HCT116 (cell line): ENCODE measurements around the gene PANK3. TPM values are rescaled to one million over a fixed set of nuclear protein-coding genes. Genes with fewer than 3 reads are reported as not detected.

Experiments used
- ATAC-seq: fragments of 200-7000 bp; cut with Tn5 transposase; 2 replicates; pipeline ENCODE4 v1.9.1; 2020; ENCODE audit warnings: mild to moderate bottlenecking, moderate library complexity
- BruUV-seq: library from RNA; stranded (reverse); fragments of 400-500 nt; replicated peaks from 2 replicates; lab custom pipeline; 2021; lab: Mats Ljungman, UMichigan
- CTCF ChIA-PET: fragments of 300-600 bp; sonication (Branson Sonifier 250); formaldehyde crosslinking; loops from one replicate; lab custom pipeline; 2021; ENCODE audit warnings: antibody characterized with exemption; lab: Charles Lee
- POLR2A ChIA-PET: fragments of 300-600, 350-600 bp; sonication (Branson Sonifier 250); formaldehyde crosslinking; loops from one replicate; lab custom pipeline; 2021; ENCODE audit warnings: antibody characterized with exemption; lab: Charles Lee
- RAD21 ChIA-PET, 2 experiments: fragments of 300-600 bp; sonication (Branson Sonifier 250); formaldehyde crosslinking; loops; one replicate each; lab custom pipeline; 2023; ENCODE audit warnings: low total read pairs in 2 of 2; ENCODE audit not compliant: uncharacterized antibody in 2 of 2, unreplicated experiment in 2 of 2, low non-redundant PET in 1 of 2; lab: Charles Lee
- DNase-seq: peaks from one replicate; pipeline ENCODE4 v3.0.0-alpha.2; 2010; ENCODE audit warnings: low read depth, low spot score
- H2AFZ ChIP-seq: fragments of 200-600 bp; shearing (Covaris generic), sonication (generic); 2 replicates; pipeline ENCODE4 v1.6.1; 2017; ENCODE audit warnings: low read depth, mixed run types, mixed read lengths, antibody characterized with exemption, low read length; ENCODE audit not compliant: poor library complexity, severe bottlenecking
- H3K27ac ChIP-seq: 2 replicates; pipeline ENCODE4 v1.5.1; 2012; ENCODE audit warnings: low read depth, low read length
- H3K27me3 ChIP-seq: fragments of 200-600 bp; sonication (generic); 2 replicates; pipeline ENCODE4 v1.6.1; 2016; ENCODE audit warnings: mixed run types, low read length, mixed read lengths; ENCODE audit not compliant: insufficient read depth
- H3K36me3 ChIP-seq, 2 experiments: fragments of 200-500 bp in 1 of 2; fragments of 200-600 bp in 1 of 2; sonication (Bioruptor generic) in 1 of 2; sonication (generic) in 1 of 2; 2 replicates each; pipeline versions ENCODE4 v1.5.1 to v1.6.1; 2014 to 2016; ENCODE audit warnings: low read length in 2 of 2, inconsistent platforms in 1 of 2, mixed read lengths in 1 of 2, mixed run types in 1 of 2; ENCODE audit not compliant: insufficient read depth in 2 of 2, control insufficient read depth in 1 of 2
- H3K4me1 ChIP-seq, 2 experiments: fragments of 200-600 bp in 1 of 2; sonication (generic) in 1 of 2; 2 replicates each; pipeline versions ENCODE4 v1.5.1 to v1.6.1; 2012 to 2017; ENCODE audit warnings: low read length in 2 of 2, inconsistent platforms in 1 of 2, mild to moderate bottlenecking in 1 of 2, mixed read lengths in 1 of 2, mixed run types in 1 of 2, moderate library complexity in 1 of 2; ENCODE audit not compliant: insufficient read depth in 2 of 2, control insufficient read depth in 1 of 2
- H3K4me2 ChIP-seq: fragments of 200-600 bp; sonication (generic); 2 replicates; pipeline ENCODE4 v1.6.1; 2017; ENCODE audit warnings: mixed run types, low read length, mixed read lengths
- H3K4me3 ChIP-seq, 2 experiments: fragments of 200-600 bp in 1 of 2; sonication (generic) in 1 of 2; replicated peaks in 1 of 2; 2 replicates each; pipeline ENCODE4 v1.5.1; 2011 to 2016; ENCODE audit warnings: low read length in 2 of 2, control low read depth in 1 of 2, low read depth in 1 of 2, mild to moderate bottlenecking in 1 of 2, mixed read lengths in 1 of 2, mixed run types in 1 of 2
- H3K79me2 ChIP-seq: fragments of 200-600 bp; sonication (generic); 2 replicates; pipeline ENCODE4 v1.6.1; 2017; ENCODE audit warnings: mild to moderate bottlenecking, mixed run types, low read length, moderate library complexity, mixed read lengths; ENCODE audit not compliant: insufficient read depth
- H3K9ac ChIP-seq: fragments of 200-600 bp; sonication (generic); 2 replicates; pipeline ENCODE4 v1.6.1; 2016; ENCODE audit warnings: low read length, mixed read lengths
- H3K9me2 ChIP-seq: fragments of 200-600 bp; sonication (generic), shearing (Covaris generic); 2 replicates; pipeline ENCODE4 v1.6.1; 2017; ENCODE audit warnings: mixed run types, mild to moderate bottlenecking, moderate library complexity; ENCODE audit not compliant: insufficient read depth
- H3K9me3 ChIP-seq, 2 experiments: fragments of 200-500 bp in 1 of 2; fragments of 200-600 bp in 1 of 2; sonication (Bioruptor generic) in 1 of 2; sonication (generic) in 1 of 2; 2 replicates each; pipeline ENCODE4 v1.6.1; 2014 to 2017; ENCODE audit warnings: low read length in 2 of 2, mixed read lengths in 2 of 2, inconsistent platforms in 1 of 2, low read depth in 1 of 2, mild to moderate bottlenecking in 1 of 2, mixed run types in 1 of 2, moderate library complexity in 1 of 2; ENCODE audit not compliant: control insufficient read depth in 1 of 2, insufficient read depth in 1 of 2
- H4K20me1 ChIP-seq: fragments of 200-600 bp; sonication (generic), shearing (Covaris generic); 2 replicates; pipeline ENCODE4 v1.6.1; 2017; ENCODE audit warnings: mixed run types, mild to moderate bottlenecking, moderate library complexity; ENCODE audit not compliant: insufficient read depth
- ATF3 ChIP-seq: IDR thresholded peaks from 2 replicates; pipeline ENCODE4 v1.6.1; 2012
- CEBPB ChIP-seq: IDR thresholded peaks from 2 replicates; pipeline ENCODE4 v1.6.1; 2012; ENCODE audit warnings: low read depth
- CTCF ChIP-seq, 3 experiments: fragments of 200-600 bp in 1 of 3; sonication (generic) in 1 of 3; IDR thresholded peaks in 2 of 3; conservative IDR thresholded peaks in 1 of 3; 2 replicates each; pipeline ENCODE4 v1.5.1; 2012 to 2017; ENCODE audit warnings: low read depth in 2 of 3, low read length in 2 of 3, antibody characterized with exemption in 1 of 3, borderline replicate concordance in 1 of 3, control low read depth in 1 of 3, mild to moderate bottlenecking in 1 of 3, mixed read lengths in 1 of 3, mixed run types in 1 of 3, moderate library complexity in 1 of 3; ENCODE audit not compliant: insufficient read depth in 1 of 3
- EGR1 ChIP-seq: IDR thresholded peaks from 2 replicates; pipeline ENCODE4 v1.6.1; 2012; ENCODE audit warnings: low read depth
- ELF1 ChIP-seq: IDR thresholded peaks from 2 replicates; pipeline ENCODE4 v1.6.1; 2012; ENCODE audit warnings: low read depth, borderline replicate concordance
- EZH2 ChIP-seq: fragments of 200-600 bp; sonication (generic); IDR thresholded peaks from 2 replicates; pipeline ENCODE4 v1.6.1; 2017; ENCODE audit warnings: antibody characterized with exemption, mixed run types
- EZH2phosphoT487 ChIP-seq: fragments of 200-600 bp; IDR thresholded peaks from 2 replicates; pipeline ENCODE4 v1.6.1; 2018; ENCODE audit warnings: antibody characterized with exemption, borderline replicate concordance
- FOSL1 ChIP-seq: IDR thresholded peaks from 2 replicates; pipeline ENCODE4 v1.6.1; 2012; ENCODE audit warnings: low read depth
- JUND ChIP-seq: IDR thresholded peaks from 2 replicates; pipeline ENCODE4 v1.6.1; 2012
- POLR2A ChIP-seq: IDR thresholded peaks from 2 replicates; pipeline ENCODE4 v1.7.0; 2011; ENCODE audit warnings: borderline replicate concordance; ENCODE audit not compliant: insufficient read depth, insufficient read length; ENCODE audit errors: extremely low read depth
- SIN3A ChIP-seq: IDR thresholded peaks from 2 replicates; pipeline ENCODE4 v1.6.1; 2012; ENCODE audit warnings: low read depth
- SRF ChIP-seq: IDR thresholded peaks from 2 replicates; pipeline ENCODE4 v1.6.1; 2012; ENCODE audit warnings: low read depth
- TCF7L2 ChIP-seq: IDR thresholded peaks from 2 replicates; pipeline ENCODE4 v1.7.0; 2011; ENCODE audit warnings: borderline replicate concordance, inconsistent platforms; ENCODE audit not compliant: insufficient read depth, insufficient read length; ENCODE audit errors: extremely low read depth
- YY1 ChIP-seq: IDR thresholded peaks from 2 replicates; pipeline ENCODE4 v1.6.1; 2011; ENCODE audit warnings: low read length, low read depth, moderate library complexity, mild to moderate bottlenecking; ENCODE audit not compliant: insufficient replicate concordance; ENCODE audit errors: extremely low read depth
- ZBTB33 ChIP-seq: IDR thresholded peaks from 2 replicates; pipeline ENCODE4 v1.6.1; 2011; ENCODE audit warnings: mild to moderate bottlenecking, low read length, moderate library complexity; ENCODE audit not compliant: insufficient replicate concordance; ENCODE audit errors: extremely low read depth
- ZFX ChIP-seq: fragments of 450-650 bp; IDR thresholded peaks from 2 replicates; pipeline ENCODE4 v1.6.1; 2017
- intact Hi-C: fragments of 100-400 bp; cut with micrococcal nuclease; formaldehyde crosslinking; loops from 2 replicates; pipeline ENCODE4 v1.10.0; 2022
- total RNA-seq: library from RNA; stranded (reverse); gene quantifications from one replicate; pipeline ENCODE4 v1.2.1, GENCODE V29; 2021; ENCODE audit not compliant: unreplicated experiment

The PANK3 gene
- total RNA-seq, 1 experiment from 2014 or later, result 56.5 TPM

- H3K4me1 ChIP-seq, result peaks cover 0 to 11% of the 10 kb centered on the region in 2 experiments; a peak in 1 of 4 replicates
- no peak overlapping the region for H3K4me3 ChIP-seq
- ATAC-seq (no peak), DNase-seq (no peak)
- H3K27me3 ChIP-seq, result 0 out of 2 replicates have a peak, but pooled peaks cover 3% of the 10 kb centered on the region
- H3K4me2 ChIP-seq, result no peak overlapping the region
- H3K9me3 ChIP-seq, result no peaks in the 10 kb centered on the region
- RAD21 ChIA-PET, result no interaction called here
- BruUV-seq, result no TSS peak
- intact Hi-C loops, result no loop called here
- POLR2A ChIA-PET, result no interaction called here
- no peak overlapping the region for H3K27ac ChIP-seq
- no peaks in the 10 kb centered on the region for H3K9me2 ChIP-seq
- no peaks in the 10 kb centered on the region for H3K36me3 ChIP-seq
- no peak overlapping the region for H3K9ac ChIP-seq
- CTCF ChIA-PET, result no interaction called here
- no peaks in the 10 kb centered on the region for H3K79me2 ChIP-seq
- TF ChIP-seq JUND (no peak), ZFX (no peak), ELF1 (no peak), TCF7L2 (no peak)
- no peak overlapping the region for H2AFZ ChIP-seq
- H4K20me1 ChIP-seq, result no peaks in the 10 kb centered on the region
These were observed 32.0 kb upstream of the PANK3 start for GRCh38 chr5:168611165-168611564.

- 0 out of 2 replicates have a peak overlapping the region, but pooled peaks have one; percentile 17 for H3K4me2 ChIP-seq
- no peaks in the 10 kb centered on the region for H3K9me2 ChIP-seq
- no peak overlapping the region for H3K9ac ChIP-seq
- H3K36me3 ChIP-seq, result no peaks in the 10 kb centered on the region
- no peak overlapping the region for H3K4me3 ChIP-seq
- BruUV-seq, result no TSS peak
- no peak for TF ChIP-seq EZH2phosphoT487
- TF ChIP-seq FOSL1, result no peak
- no peak for TF ChIP-seq YY1
- no peak for TF ChIP-seq JUND
- TF ChIP-seq ZBTB33, result no peak
- no peak for TF ChIP-seq CEBPB
- no peak for TF ChIP-seq POLR2A
- TF ChIP-seq EGR1, result no peak
- no peak for TF ChIP-seq ATF3
- TF ChIP-seq EZH2, result no peak
- no peak for TF ChIP-seq SRF
- no peak for TF ChIP-seq SIN3A
- no peak for TF ChIP-seq CTCF (IDR thresholded peaks at IDR 0.05 in 2 of 3, conservative IDR thresholded peaks at IDR 0.05 in 1 of 3; ENCODE audit: borderline replicate concordance in 1 of 3, insufficient read depth in 1 of 3, low read depth in 2 of 3, low read length in 2 of 3)
- TF ChIP-seq ELF1, result no peak
- peak overlapping the region; percentile 50 for H2AFZ ChIP-seq
- POLR2A ChIA-PET, result no interaction called here
- CTCF ChIA-PET, result no interaction called here
- H4K20me1 ChIP-seq, result no peaks in the 10 kb centered on the region
- H3K27ac ChIP-seq, result no peak overlapping the region
- peaks cover 0 to 11% of the 10 kb centered on the region in 2 experiments; a peak in 1 of 4 replicates for H3K4me1 ChIP-seq
- no peak for DNase-seq
- intact Hi-C loops, result no loop called here
- RAD21 ChIA-PET, result no interaction called here
- H3K27me3 ChIP-seq, result 0 out of 2 replicates have a peak, but pooled peaks cover 3% of the 10 kb centered on the region
- no peaks in the 10 kb centered on the region for H3K9me3 ChIP-seq
- H3K79me2 ChIP-seq, result no peaks in the 10 kb centered on the region
- ATAC-seq, result peak; percentile 42; the same call in 1 of the 2 replicates
These were observed 30.8 kb upstream of the PANK3 start for GRCh38 chr5:168609806-168610482.
